Neural crest cell (in vitro differentiated cells): ENCODE results near the gene THSD7A. TPM values are rescaled to one million over a fixed set of nuclear protein-coding genes. Genes with fewer than 3 reads are reported as not detected.

ENCODE experiments used
- DNase-seq: peaks from one replicate; pipeline ENCODE4 v3.0.0; 2021; ENCODE audit warnings: low read depth, mixed read lengths, low spot score
- H3K27ac Mint-ChIP-seq: one replicate; pipeline ENCODE4 v1.8.0; 2021; ENCODE audit warnings: mild to moderate bottlenecking, mixed read lengths; ENCODE audit not compliant: unreplicated experiment
- H3K27me3 Mint-ChIP-seq: 2 replicates; pipeline ENCODE4 v1.8.0; 2021; ENCODE audit warnings: low read depth, mild to moderate bottlenecking, mixed read lengths
- H3K36me3 Mint-ChIP-seq: 2 replicates; pipeline ENCODE4 v1.8.0; 2021; ENCODE audit warnings: low read depth, mild to moderate bottlenecking, mixed read lengths
- H3K4me1 Mint-ChIP-seq: 2 replicates; pipeline ENCODE4 v1.8.0; 2021; ENCODE audit warnings: mixed read lengths
- H3K4me3 Mint-ChIP-seq: one replicate; pipeline ENCODE4 v1.8.0; 2021; ENCODE audit warnings: mild to moderate bottlenecking, mixed read lengths
- H3K9me3 Mint-ChIP-seq: 2 replicates; pipeline ENCODE4 v1.8.0; 2021; ENCODE audit warnings: mixed read lengths
- total RNA-seq: library from RNA; stranded (reverse); gene quantifications from 2 replicates; pipeline ENCODE4 v1.2.1, GENCODE V29; 2021
- TF ChIP-seq, protein P1 (sequence below): fragments of 200-600 bp; sonication (generic); conservative IDR thresholded peaks from 2 replicates; pipeline ENCODE4 v1.5.0; 2021; ENCODE audit warnings: antibody characterized with exemption, mild to moderate bottlenecking

The THSD7A gene
- total RNA-seq, 1 donor from 2014 or later: 4.8 TPM

DNA sequence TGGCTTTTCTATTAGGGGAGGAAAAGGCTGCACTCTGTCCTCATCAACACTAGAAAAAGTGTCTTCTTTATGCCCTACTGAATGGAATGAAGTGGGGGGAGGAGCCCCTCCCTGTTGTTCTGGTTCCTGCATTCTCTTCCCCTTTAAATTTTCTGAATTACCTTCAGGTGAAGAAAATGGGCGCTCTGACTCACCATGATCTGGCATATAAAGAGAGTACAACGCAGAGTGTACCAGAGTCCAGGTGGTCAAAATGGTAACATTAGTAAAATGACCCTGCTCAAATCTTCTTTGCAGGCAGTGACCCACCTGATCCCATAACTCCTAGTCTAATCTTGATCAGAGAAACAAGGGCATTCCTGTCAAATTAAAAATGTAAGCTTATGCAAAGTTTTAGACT is 80.7 kb downstream of the THSD7A start:
- peaks cover 5% of the 10 kb centered on the region for H3K4me1 Mint-ChIP-seq
- TF ChIP-seq, protein P1, sequence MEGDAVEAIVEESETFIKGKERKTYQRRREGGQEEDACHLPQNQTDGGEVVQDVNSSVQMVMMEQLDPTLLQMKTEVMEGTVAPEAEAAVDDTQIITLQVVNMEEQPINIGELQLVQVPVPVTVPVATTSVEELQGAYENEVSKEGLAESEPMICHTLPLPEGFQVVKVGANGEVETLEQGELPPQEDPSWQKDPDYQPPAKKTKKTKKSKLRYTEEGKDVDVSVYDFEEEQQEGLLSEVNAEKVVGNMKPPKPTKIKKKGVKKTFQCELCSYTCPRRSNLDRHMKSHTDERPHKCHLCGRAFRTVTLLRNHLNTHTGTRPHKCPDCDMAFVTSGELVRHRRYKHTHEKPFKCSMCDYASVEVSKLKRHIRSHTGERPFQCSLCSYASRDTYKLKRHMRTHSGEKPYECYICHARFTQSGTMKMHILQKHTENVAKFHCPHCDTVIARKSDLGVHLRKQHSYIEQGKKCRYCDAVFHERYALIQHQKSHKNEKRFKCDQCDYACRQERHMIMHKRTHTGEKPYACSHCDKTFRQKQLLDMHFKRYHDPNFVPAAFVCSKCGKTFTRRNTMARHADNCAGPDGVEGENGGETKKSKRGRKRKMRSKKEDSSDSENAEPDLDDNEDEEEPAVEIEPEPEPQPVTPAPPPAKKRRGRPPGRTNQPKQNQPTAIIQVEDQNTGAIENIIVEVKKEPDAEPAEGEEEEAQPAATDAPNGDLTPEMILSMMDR: no peak
- H3K4me3 Mint-ChIP-seq: no peak overlapping the region

DNA sequence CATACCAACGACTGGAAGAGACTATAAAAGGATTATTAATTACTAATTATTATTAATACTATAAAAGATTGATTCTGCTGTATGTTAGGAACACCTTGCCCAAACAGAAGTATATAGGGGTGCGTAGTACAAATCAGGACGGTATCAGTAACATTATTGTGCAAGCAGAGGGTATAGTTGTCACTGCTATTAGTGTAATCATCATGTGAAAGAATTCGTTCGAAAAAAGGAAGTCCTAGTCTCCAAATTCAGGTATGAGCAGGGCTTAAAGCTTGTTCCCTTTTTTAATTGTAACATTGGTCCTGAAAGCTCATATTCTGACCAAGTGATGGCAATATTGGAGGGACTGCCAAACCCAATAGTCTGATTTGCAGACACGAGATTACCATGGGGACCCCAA is 81.8 kb downstream of the THSD7A start:
- H3K36me3 Mint-ChIP-seq: no peaks in the 10 kb centered on the region
- H3K4me3 Mint-ChIP-seq: no peak overlapping the region
- no peaks in the 10 kb centered on the region for H3K9me3 Mint-ChIP-seq
- H3K27me3 Mint-ChIP-seq: no peaks in the 10 kb centered on the region
- H3K27ac Mint-ChIP-seq: no peak overlapping the region
- H3K4me1 Mint-ChIP-seq: peaks cover 5% of the 10 kb centered on the region
- no peak for DNase-seq
- TF ChIP-seq, protein P1: no peak

More for the DNA sequence above, 80.7 kb downstream of the THSD7A start:
- Mint-ChIP-seq H3K36me3 (no peaks in the 10 kb centered on the region), H3K9me3 (no peaks in the 10 kb centered on the region), H3K27me3 (no peaks in the 10 kb centered on the region), H3K27ac (no peak overlapping the region)
- DNase-seq: no peak

DNA sequence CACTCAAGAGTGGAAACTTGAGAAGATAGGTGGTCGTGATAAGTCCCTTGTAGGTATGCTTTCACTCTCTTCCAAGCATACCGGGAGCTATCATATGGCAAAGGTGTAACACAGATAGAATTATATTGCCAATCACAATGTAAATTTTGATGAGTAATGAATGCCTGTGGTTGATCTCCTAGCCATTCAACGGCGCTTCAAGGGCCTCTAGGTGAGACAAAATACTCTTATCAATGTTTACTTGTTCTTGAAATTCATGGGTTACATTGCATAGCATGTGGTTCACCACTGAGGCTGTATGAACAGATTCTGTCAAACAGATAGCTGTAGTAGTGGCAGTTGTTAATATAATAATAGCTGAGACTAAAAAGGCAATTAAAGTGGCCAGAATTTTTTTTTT is 82.4 kb downstream of the THSD7A start:
- H3K27ac Mint-ChIP-seq: no peak overlapping the region
- H3K4me1 Mint-ChIP-seq: peaks cover 5% of the 10 kb centered on the region
- H3K27me3 Mint-ChIP-seq: no peaks in the 10 kb centered on the region
- H3K9me3 Mint-ChIP-seq: no peaks in the 10 kb centered on the region
- H3K36me3 Mint-ChIP-seq: no peaks in the 10 kb centered on the region
- no peak for DNase-seq
- TF ChIP-seq, protein P1: no peak
- H3K4me3 Mint-ChIP-seq: no peak overlapping the region

DNA sequence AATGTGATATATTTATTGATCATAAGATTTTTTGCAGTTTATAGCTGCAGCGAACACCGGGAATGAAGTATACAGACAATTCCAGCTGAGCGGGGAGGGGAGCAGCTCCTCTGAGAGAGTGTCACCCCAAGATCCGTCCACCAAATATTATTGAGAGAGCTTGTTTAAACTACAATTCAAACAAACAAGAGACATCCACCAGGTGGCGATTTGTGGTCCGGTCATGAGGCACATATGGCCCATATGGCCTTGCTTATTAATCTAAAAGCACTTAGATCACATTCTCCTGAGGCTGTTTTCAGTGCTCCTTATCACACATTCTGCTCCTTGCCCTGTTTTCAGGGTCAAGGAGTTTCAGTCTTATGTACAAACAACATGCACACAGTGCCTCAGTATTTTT is 83.1 kb downstream of the THSD7A start:
- no peak for DNase-seq
- TF ChIP-seq, protein P1: peak; percentile 20
- H3K4me1 Mint-ChIP-seq: peaks cover 5% of the 10 kb centered on the region
- no peaks in the 10 kb centered on the region for H3K9me3 Mint-ChIP-seq
- no peak overlapping the region for H3K4me3 Mint-ChIP-seq
- H3K27ac Mint-ChIP-seq: no peak overlapping the region
- no peaks in the 10 kb centered on the region for H3K27me3 Mint-ChIP-seq
- H3K36me3 Mint-ChIP-seq: no peaks in the 10 kb centered on the region

DNA sequence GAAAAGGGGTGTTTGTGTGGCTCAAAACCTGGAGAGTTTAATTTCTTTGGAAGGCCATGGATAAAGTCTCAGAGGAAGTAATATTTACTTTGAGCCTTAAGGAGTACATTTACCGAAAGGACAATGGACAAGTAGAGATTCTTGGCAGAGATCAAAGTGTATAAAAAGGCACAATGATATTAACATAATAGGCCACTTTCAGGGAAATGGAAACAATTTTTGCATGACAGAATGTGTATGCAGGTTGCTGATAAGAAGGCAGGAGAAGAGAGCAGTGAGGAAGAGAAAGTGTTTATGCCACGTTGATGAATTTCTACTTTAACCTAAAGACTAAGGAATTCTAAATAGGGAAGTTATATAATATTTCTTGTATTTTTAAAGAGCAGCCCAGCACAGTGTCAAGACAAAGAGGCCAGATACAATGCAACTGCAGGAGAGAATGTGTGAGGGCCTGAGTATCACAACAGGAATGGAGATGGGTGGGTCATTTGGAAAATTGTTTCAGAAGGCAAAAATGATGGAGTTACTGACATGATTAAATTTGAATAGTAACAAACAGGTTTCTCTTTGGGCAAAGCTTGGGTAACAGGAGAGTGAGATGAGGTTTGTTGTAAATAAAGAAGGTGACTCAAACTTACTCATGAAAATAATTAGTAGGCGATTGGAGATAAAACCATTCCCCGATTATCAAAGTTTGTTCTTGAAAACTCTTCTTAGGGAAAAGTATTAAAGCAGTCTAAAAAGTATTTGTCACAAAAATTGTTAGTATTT is 84.1 kb downstream of the THSD7A start:
- Mint-ChIP-seq H3K9me3 (no peaks in the 10 kb centered on the region), H3K27ac (no peak overlapping the region), H3K27me3 (no peaks in the 10 kb centered on the region), H3K4me3 (no peak overlapping the region), H3K4me1 (peaks cover 5% of the 10 kb centered on the region), H3K36me3 (no peaks in the 10 kb centered on the region)
- no peak for DNase-seq
- TF ChIP-seq, protein P1: no peak
